ENCODE data around the gene DOK6. TPM values are rescaled to one million over a fixed set of nuclear protein-coding genes. Genes with fewer than 3 reads are reported as not detected.

The DOK6 gene
- total RNA-seq, 2 experiments from 2014 or later: not detected

GRCh38 chr18:69580107-69580506 is 179.4 kb downstream of the DOK6 start:
- H3K4me1 Mint-ChIP-seq (ENCODE audit: low read depth): peaks cover 20% of the 10 kb centered on the region
- POLR2A ChIA-PET: interaction anchor here (0.8 kb wide), 1 partner anchor 356 kb away, joined by 4 read pairs; no protein-coding TSS in a partner anchor
- H3K4me3 ChIP-seq (ENCODE audit: low read length): peak overlapping the region; percentile 28

GRCh38 chr18:69584429-69584828 is 183.7 kb downstream of the DOK6 start:
- no peaks in the 10 kb centered on the region for H3K36me3 ChIP-seq (ENCODE audit: insufficient read depth, low read length)
- H3K27ac ChIP-seq (ENCODE audit: low read depth in 1 of 2, low read length in 2 of 2): no peak overlapping the region
- Mint-ChIP-seq H3K9me3 (no peaks in the 10 kb centered on the region), H3K4me3 (no peak overlapping the region), H3K27ac (no peak overlapping the region), H3K36me3 (ENCODE audit: low read depth) (no peaks in the 10 kb centered on the region), H3K4me1 (ENCODE audit: low read depth) (peaks cover 20% of the 10 kb centered on the region), H3K27me3 (no peaks in the 10 kb centered on the region)
- H3K4me3 ChIP-seq (ENCODE audit: low read length): no peak overlapping the region
- TF ChIP-seq CTCF (IDR thresholded peaks at IDR 0.05): no peak
- H3K9me3 ChIP-seq (ENCODE audit: control insufficient read depth in 1 of 2, insufficient read depth in 1 of 2, low read length in 2 of 2): no peaks in the 10 kb centered on the region
- intact Hi-C loops (cut with DNase I, micrococcal nuclease): no loop called here
- DNase-seq (no peak), ATAC-seq (ENCODE audit: poor library complexity) (no peak)
- no peaks in the 10 kb centered on the region for H3K27me3 ChIP-seq (ENCODE audit: control insufficient read depth in 1 of 2, insufficient read depth in 2 of 2, low read length in 2 of 2)
- peaks cover 9% of the 10 kb centered on the region for H3K4me1 ChIP-seq (ENCODE audit: insufficient read depth, low read length)
- POLR2A ChIA-PET: interaction anchor here (0.6 kb wide), 1 partner anchor 167 kb away, joined by 3 read pairs; no protein-coding TSS in a partner anchor
- CTCF ChIA-PET: no interaction called here

More at GRCh38 chr18:69580107-69580506, 179.4 kb downstream of the DOK6 start:
- CTCF ChIA-PET: interaction anchor here (1.1 kb wide), 1 partner anchor 13 kb away, joined by 6 read pairs; no protein-coding TSS in a partner anchor
- no peaks in the 10 kb centered on the region for H3K9me3 Mint-ChIP-seq
- TF ChIP-seq CTCF (IDR thresholded peaks at IDR 0.05): no peak
- H3K4me1 ChIP-seq (ENCODE audit: insufficient read depth, low read length): peaks cover 10% of the 10 kb centered on the region
- intact Hi-C loops (cut with DNase I, micrococcal nuclease): no loop called here
- H3K27me3 ChIP-seq (ENCODE audit: control insufficient read depth in 1 of 2, insufficient read depth in 2 of 2, low read length in 2 of 2): no peaks in the 10 kb centered on the region
- peak overlapping the region in 1 of 2 donors; percentile 13 for H3K27ac ChIP-seq (ENCODE audit: low read depth in 1 of 2, low read length in 2 of 2)
- H3K9me3 ChIP-seq (ENCODE audit: control insufficient read depth in 1 of 2, insufficient read depth in 1 of 2, low read length in 2 of 2): no peaks in the 10 kb centered on the region
- H3K27me3 Mint-ChIP-seq: no peaks in the 10 kb centered on the region
- ATAC-seq (ENCODE audit: poor library complexity) (peak; percentile 48), DNase-seq (peak in 4 of 14 experiments; percentile 6 to 36 (median 16))
- H3K4me3 Mint-ChIP-seq: peak overlapping the region; percentile 59
- no peaks in the 10 kb centered on the region for H3K36me3 Mint-ChIP-seq (ENCODE audit: low read depth)
- H3K27ac Mint-ChIP-seq: no peak overlapping the region
- H3K36me3 ChIP-seq (ENCODE audit: insufficient read depth, low read length): no peaks in the 10 kb centered on the region

GRCh38 chr18:69585696-69586095 is 185.0 kb downstream of the DOK6 start:
- intact Hi-C loops (cut with DNase I, micrococcal nuclease): no loop called here
- Mint-ChIP-seq H3K4me3 (no peak overlapping the region), H3K36me3 (ENCODE audit: low read depth) (no peaks in the 10 kb centered on the region), H3K9me3 (no peaks in the 10 kb centered on the region), H3K27me3 (peaks cover 4% of the 10 kb centered on the region), H3K27ac (no peak overlapping the region), H3K4me1 (ENCODE audit: low read depth) (peaks cover 7% of the 10 kb centered on the region)
- CTCF ChIA-PET: no interaction called here
- TF ChIP-seq CTCF (IDR thresholded peaks at IDR 0.05): no peak
- Histone ChIP-seq H3K4me3 (ENCODE audit: low read length) (no peak overlapping the region), H3K27me3 (ENCODE audit: control insufficient read depth in 1 of 2, insufficient read depth in 2 of 2, low read length in 2 of 2) (no peaks in the 10 kb centered on the region), H3K36me3 (ENCODE audit: insufficient read depth, low read length) (no peaks in the 10 kb centered on the region), H3K4me1 (ENCODE audit: insufficient read depth, low read length) (no peaks in the 10 kb centered on the region), H3K9me3 (ENCODE audit: control insufficient read depth in 1 of 2, insufficient read depth in 1 of 2, low read length in 2 of 2) (no peaks in the 10 kb centered on the region), H3K27ac (ENCODE audit: low read depth in 1 of 2, low read length in 2 of 2) (no peak overlapping the region)
- POLR2A ChIA-PET: no interaction called here
- no peak for ATAC-seq (ENCODE audit: poor library complexity)
- no peak for DNase-seq

Data from CD4-positive, alpha-beta T cell (primary cell).